SU-DHL-6 (cell line): ENCODE data around the gene HOXD4.

ENCODE experiments used
- CTCF ChIP-seq: fragments of 200-600 bp; sonication (generic); IDR thresholded peaks from one replicate; pipeline ENCODE4 v1.5.1; 2017; ENCODE audit warnings: antibody characterized with exemption, mild to moderate bottlenecking, low read length, moderate library complexity; ENCODE audit not compliant: insufficient read depth, poor library complexity, severe bottlenecking
- EZH2phosphoT487 ChIP-seq: fragments of 200-600 bp; sonication (generic), shearing (Covaris generic); conservative IDR thresholded peaks from 2 replicates; pipeline ENCODE4 v1.6.1; 2018; ENCODE audit warnings: mild to moderate bottlenecking, antibody characterized with exemption, low read length, moderate library complexity, mixed read lengths

DNA sequence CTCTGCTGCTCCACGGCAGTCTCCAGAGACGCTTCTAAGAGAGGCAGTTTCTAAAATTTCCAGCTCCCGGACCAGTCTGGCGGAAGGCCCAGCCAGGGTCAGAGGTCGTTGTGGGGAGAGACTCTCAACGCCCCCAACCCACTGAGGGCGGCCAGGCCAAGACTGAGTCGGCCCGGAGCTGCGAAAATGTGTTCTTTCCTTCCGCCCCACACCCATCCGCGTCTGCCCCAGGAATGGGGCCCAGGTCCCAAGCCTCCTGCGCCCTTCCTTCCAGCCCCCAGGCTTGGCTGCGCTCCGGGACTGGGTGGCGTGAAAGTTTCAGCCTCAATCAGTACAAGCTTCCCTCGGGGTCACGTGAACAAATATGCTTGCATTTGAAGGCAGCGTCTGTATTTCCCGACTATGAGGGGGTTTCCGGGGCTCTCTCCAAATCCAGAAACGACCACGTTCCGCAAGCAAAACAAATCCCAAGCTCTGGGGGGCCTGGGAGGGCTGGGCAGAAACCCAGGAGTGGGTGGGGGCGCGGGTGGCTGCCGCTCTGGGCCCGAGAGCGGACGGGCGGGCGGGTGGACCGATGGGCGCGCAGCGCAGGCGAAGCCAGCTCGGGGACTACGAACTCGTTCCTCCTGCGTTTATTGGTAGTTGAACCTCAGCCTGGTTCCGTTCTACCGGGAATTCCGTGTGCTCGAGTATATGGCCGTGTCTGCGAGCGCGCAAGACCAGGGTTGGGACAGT lies 9.1 kb downstream of the HOXD4 start:
- TF ChIP-seq CTCF: no peak
- no peak for TF ChIP-seq EZH2phosphoT487
